Measurements from ENCODE around the gene HLA-F.

HLA-F gene

GRCh38 chr6:29723666-29724588 is 693 bp downstream of the HLA-F start:
- Histone ChIP-seq H3K27ac (ENCODE audit: insufficient read depth in 1 of 2, low read depth in 1 of 2, low read length in 2 of 2, poor library complexity in 1 of 2, severe bottlenecking in 2 of 2) (peak overlapping the region; percentile 58 to 84), H3K36me3 (ENCODE audit: control insufficient read depth in 4 of 4, insufficient read depth in 4 of 4, low read length in 3 of 4) (peaks cover 0 to 33% (median 8%) of the 10 kb centered on the region in 4 experiments), H3K4me1 (ENCODE audit: control extremely low read depth in 1 of 4, control insufficient read depth in 4 of 4, insufficient read depth in 4 of 4, low read length in 3 of 4) (peaks cover 0 to 17% (median 9%) of the 10 kb centered on the region in 4 experiments), H3K4me3 (ENCODE audit: control insufficient read depth in 1 of 7, extremely low read depth in 1 of 7, insufficient read depth in 4 of 7, low read depth in 2 of 7, low read length in 6 of 7) (peak overlapping the region; percentile 57 to 99 (median 87)), H3K9me3 (ENCODE audit: control extremely low read depth in 1 of 5, control insufficient read depth in 4 of 5, insufficient read depth in 2 of 5, low read depth in 1 of 5, low read length in 4 of 5) (no peaks in the 10 kb centered on the region), H3K27me3 (replicated peaks in 2 of 5; ENCODE audit: control insufficient read depth in 4 of 5, insufficient read depth in 5 of 5, low read length in 4 of 5) (peaks cover 0 to 3% (median 0%) of the 10 kb centered on the region in 5 experiments)
- ChIA-PET POLR2A (no interaction called here), CTCF (interaction anchor here (1.0 kb wide), 1 partner anchor 10 kb away, joined by 3 read pairs; no protein-coding TSS in a partner anchor)
- DNase-seq, result peak; percentile 34 to 65 (median 60)
- WGBS (ENCODE audit: insufficient coverage), result 16% methylated on average over 58 of the region's 76 CpGs

- WGBS (ENCODE audit: insufficient coverage), result 100% methylated on average over 6 of the region's 11 CpGs
- DNase-seq, result no peak
- peaks cover 0 to 17% (median 9%) of the 10 kb centered on the region in 4 experiments for H3K4me1 ChIP-seq (ENCODE audit: control extremely low read depth in 1 of 4, control insufficient read depth in 4 of 4, insufficient read depth in 4 of 4, low read length in 3 of 4)
- peak overlapping the region in 2 of 7 experiments; percentile 84 to 90 for H3K4me3 ChIP-seq (ENCODE audit: control insufficient read depth in 1 of 7, extremely low read depth in 1 of 7, insufficient read depth in 4 of 7, low read depth in 2 of 7, low read length in 6 of 7)
- no peaks in the 10 kb centered on the region for H3K9me3 ChIP-seq (ENCODE audit: control extremely low read depth in 1 of 5, control insufficient read depth in 4 of 5, insufficient read depth in 2 of 5, low read depth in 1 of 5, low read length in 4 of 5)
- POLR2A ChIA-PET, result no interaction called here
- CTCF ChIA-PET, result interaction anchor here (0.8 to 1.3 kb wide), 4 partner anchors 9 to 14 kb away, joined by 3 to 4 read pairs (median 4); no protein-coding TSS in a partner anchor
- peaks cover 0 to 33% (median 8%) of the 10 kb centered on the region in 4 experiments for H3K36me3 ChIP-seq (ENCODE audit: control insufficient read depth in 4 of 4, insufficient read depth in 4 of 4, low read length in 3 of 4)
- peaks cover 0 to 3% (median 0%) of the 10 kb centered on the region in 5 experiments for H3K27me3 ChIP-seq (replicated peaks in 2 of 5; ENCODE audit: control insufficient read depth in 4 of 5, insufficient read depth in 5 of 5, low read length in 4 of 5)
- H3K27ac ChIP-seq (ENCODE audit: insufficient read depth in 1 of 2, low read depth in 1 of 2, low read length in 2 of 2, poor library complexity in 1 of 2, severe bottlenecking in 2 of 2), result no peak overlapping the region
Measured at GRCh38 chr6:29724937-29725869, 2.0 kb downstream of the HLA-F start.

- POLR2A ChIA-PET, result no interaction called here
- no peak overlapping the region for H3K4me3 ChIP-seq (ENCODE audit: control insufficient read depth in 1 of 7, extremely low read depth in 1 of 7, insufficient read depth in 4 of 7, low read depth in 2 of 7, low read length in 6 of 7)
- CTCF ChIA-PET, result interaction anchor here (0.8 to 1.3 kb wide), 4 partner anchors 9 to 14 kb away, joined by 3 to 4 read pairs (median 4); no protein-coding TSS in a partner anchor
- peaks cover 0 to 33% (median 8%) of the 10 kb centered on the region in 4 experiments for H3K36me3 ChIP-seq (ENCODE audit: control insufficient read depth in 4 of 4, insufficient read depth in 4 of 4, low read length in 3 of 4)
- DNase-seq, result no peak
- WGBS (ENCODE audit: insufficient coverage), result no CpG with 5 or more reads among the region's 1 CpG
- H3K4me1 ChIP-seq (ENCODE audit: control extremely low read depth in 1 of 4, control insufficient read depth in 4 of 4, insufficient read depth in 4 of 4, low read length in 3 of 4), result peaks cover 0 to 17% (median 9%) of the 10 kb centered on the region in 4 experiments
- H3K27ac ChIP-seq (ENCODE audit: insufficient read depth in 1 of 2, low read depth in 1 of 2, low read length in 2 of 2, poor library complexity in 1 of 2, severe bottlenecking in 2 of 2), result no peak overlapping the region
- H3K27me3 ChIP-seq (replicated peaks in 2 of 5; ENCODE audit: control insufficient read depth in 4 of 5, insufficient read depth in 5 of 5, low read length in 4 of 5), result peaks cover 0 to 3% (median 0%) of the 10 kb centered on the region in 5 experiments
- H3K9me3 ChIP-seq (ENCODE audit: control extremely low read depth in 1 of 5, control insufficient read depth in 4 of 5, insufficient read depth in 2 of 5, low read depth in 1 of 5, low read length in 4 of 5), result no peaks in the 10 kb centered on the region
Measured at GRCh38 chr6:29726001-29726400, 2.8 kb downstream of the HLA-F start.

- Histone ChIP-seq H3K27ac (ENCODE audit: insufficient read depth in 1 of 2, low read depth in 1 of 2, low read length in 2 of 2, poor library complexity in 1 of 2, severe bottlenecking in 2 of 2) (no peak overlapping the region), H3K9me3 (ENCODE audit: control extremely low read depth in 1 of 5, control insufficient read depth in 4 of 5, insufficient read depth in 2 of 5, low read depth in 1 of 5, low read length in 4 of 5) (no peaks in the 10 kb centered on the region), H3K36me3 (ENCODE audit: control insufficient read depth in 4 of 4, insufficient read depth in 4 of 4, low read length in 3 of 4) (peaks cover 0 to 33% (median 8%) of the 10 kb centered on the region in 4 experiments), H3K4me1 (ENCODE audit: control extremely low read depth in 1 of 4, control insufficient read depth in 4 of 4, insufficient read depth in 4 of 4, low read length in 3 of 4) (peaks cover 0 to 17% (median 9%) of the 10 kb centered on the region in 4 experiments), H3K27me3 (replicated peaks in 2 of 5; ENCODE audit: control insufficient read depth in 4 of 5, insufficient read depth in 5 of 5, low read length in 4 of 5) (peaks cover 0 to 3% (median 0%) of the 10 kb centered on the region in 5 experiments), H3K4me3 (ENCODE audit: control insufficient read depth in 1 of 7, extremely low read depth in 1 of 7, insufficient read depth in 4 of 7, low read depth in 2 of 7, low read length in 6 of 7) (no peak overlapping the region)
- ChIA-PET POLR2A (no interaction called here), CTCF (interaction anchor here (0.8 to 2.6 kb wide), 8 partner anchors 11 to 30 kb away, joined by 3 to 8 read pairs (median 4); no protein-coding TSS in a partner anchor)
- DNase-seq, result no peak
- WGBS (ENCODE audit: insufficient coverage), result 100% methylated on average over 8 of the region's 9 CpGs
Measured at GRCh38 chr6:29726571-29727194, 3.4 kb downstream of the HLA-F start.

GRCh38 chr6:29727637-29728036 is 4.4 kb downstream of the HLA-F start:
- H3K27me3 ChIP-seq (replicated peaks in 2 of 5; ENCODE audit: control insufficient read depth in 4 of 5, insufficient read depth in 5 of 5, low read length in 4 of 5), result peaks cover 0 to 3% (median 0%) of the 10 kb centered on the region in 5 experiments
- peaks cover 0 to 33% (median 8%) of the 10 kb centered on the region in 4 experiments for H3K36me3 ChIP-seq (ENCODE audit: control insufficient read depth in 4 of 4, insufficient read depth in 4 of 4, low read length in 3 of 4)
- 73% methylated on average over 2 of the region's 2 CpGs for WGBS (ENCODE audit: insufficient coverage)
- ChIA-PET CTCF (interaction anchor here (0.7 to 2.6 kb wide), 10 partner anchors 11 to 78 kb away, joined by 3 to 8 read pairs (median 4); no protein-coding TSS in a partner anchor), POLR2A (no interaction called here)
- H3K4me1 ChIP-seq (ENCODE audit: control extremely low read depth in 1 of 4, control insufficient read depth in 4 of 4, insufficient read depth in 4 of 4, low read length in 3 of 4), result peaks cover 0 to 17% (median 9%) of the 10 kb centered on the region in 4 experiments
- no peak overlapping the region for H3K27ac ChIP-seq (ENCODE audit: insufficient read depth in 1 of 2, low read depth in 1 of 2, low read length in 2 of 2, poor library complexity in 1 of 2, severe bottlenecking in 2 of 2)
- no peak for DNase-seq
- H3K4me3 ChIP-seq (ENCODE audit: control insufficient read depth in 1 of 7, extremely low read depth in 1 of 7, insufficient read depth in 4 of 7, low read depth in 2 of 7, low read length in 6 of 7), result no peak overlapping the region
- H3K9me3 ChIP-seq (ENCODE audit: control extremely low read depth in 1 of 5, control insufficient read depth in 4 of 5, insufficient read depth in 2 of 5, low read depth in 1 of 5, low read length in 4 of 5), result no peaks in the 10 kb centered on the region

- Histone ChIP-seq H3K36me3 (ENCODE audit: control insufficient read depth in 4 of 4, insufficient read depth in 4 of 4, low read length in 3 of 4) (peaks cover 0 to 33% (median 8%) of the 10 kb centered on the region in 4 experiments), H3K4me3 (ENCODE audit: control insufficient read depth in 1 of 7, extremely low read depth in 1 of 7, insufficient read depth in 4 of 7, low read depth in 2 of 7, low read length in 6 of 7) (no peak overlapping the region), H3K9me3 (ENCODE audit: control extremely low read depth in 1 of 5, control insufficient read depth in 4 of 5, insufficient read depth in 2 of 5, low read depth in 1 of 5, low read length in 4 of 5) (no peaks in the 10 kb centered on the region), H3K27ac (ENCODE audit: insufficient read depth in 1 of 2, low read depth in 1 of 2, low read length in 2 of 2, poor library complexity in 1 of 2, severe bottlenecking in 2 of 2) (no peak overlapping the region), H3K27me3 (replicated peaks in 2 of 5; ENCODE audit: control insufficient read depth in 4 of 5, insufficient read depth in 5 of 5, low read length in 4 of 5) (peaks cover 0 to 3% (median 0%) of the 10 kb centered on the region in 5 experiments), H3K4me1 (ENCODE audit: control extremely low read depth in 1 of 4, control insufficient read depth in 4 of 4, insufficient read depth in 4 of 4, low read length in 3 of 4) (peaks cover 0 to 17% (median 7%) of the 10 kb centered on the region in 4 experiments)
- no peak for DNase-seq
- ChIA-PET CTCF (interaction anchor here (0.7 to 2.6 kb wide), 9 partner anchors 10 to 110 kb away, joined by 3 to 8 read pairs (median 4); no protein-coding TSS in a partner anchor), POLR2A (no interaction called here)
- 80% methylated on average over 1 of the region's 3 CpGs for WGBS (ENCODE audit: insufficient coverage)
Measured at GRCh38 chr6:29728173-29728874, 5.1 kb downstream of the HLA-F start.
